ENCODE data around the gene RTEL1. TPM values are rescaled to one million over a fixed set of nuclear protein-coding genes. Genes with fewer than 3 reads are reported as not detected.

The RTEL1 gene
- total RNA-seq, 2 donors from 2014 or later: 7.3 to 50.4 TPM

DNA sequence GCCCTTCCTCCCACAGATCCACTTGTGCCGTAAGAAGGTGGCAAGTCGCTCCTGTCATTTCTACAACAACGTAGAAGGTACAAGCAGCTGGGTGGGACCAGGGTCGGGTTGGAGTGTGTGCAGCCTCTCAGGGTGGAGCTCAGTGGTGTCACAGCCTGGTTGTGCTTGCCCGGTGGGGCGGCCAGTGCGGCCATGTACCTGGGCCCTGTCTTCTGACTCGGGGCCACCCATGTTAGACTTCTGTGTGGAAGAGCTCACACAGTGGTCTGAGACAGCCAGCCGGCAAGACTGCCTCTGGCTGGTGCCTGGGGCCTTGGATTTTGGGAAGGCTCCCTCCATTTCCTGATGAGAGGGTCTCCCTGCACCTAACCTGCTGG, 4.7 kb downstream of the RTEL1 start:
- ATAC-seq (no peak), DNase-seq (no peak)
- no peak overlapping the region for H3K4me3 ChIP-seq
- H3K27me3 ChIP-seq: no peaks in the 10 kb centered on the region
- peaks cover 16% of the 10 kb centered on the region for H3K4me1 ChIP-seq
- peaks cover 0 to 1% of the 10 kb centered on the region in 2 donors for H3K36me3 ChIP-seq (replicated peaks in 1 of 2; ENCODE audit: insufficient read depth in 1 of 2, low read depth in 2 of 2)
- no peaks in the 10 kb centered on the region for H3K9me3 ChIP-seq
- WGBS, 2 donors: 92 to 100% methylated on average over 1 to 9 of the region's 9 CpGs
- TF ChIP-seq, protein P1, sequence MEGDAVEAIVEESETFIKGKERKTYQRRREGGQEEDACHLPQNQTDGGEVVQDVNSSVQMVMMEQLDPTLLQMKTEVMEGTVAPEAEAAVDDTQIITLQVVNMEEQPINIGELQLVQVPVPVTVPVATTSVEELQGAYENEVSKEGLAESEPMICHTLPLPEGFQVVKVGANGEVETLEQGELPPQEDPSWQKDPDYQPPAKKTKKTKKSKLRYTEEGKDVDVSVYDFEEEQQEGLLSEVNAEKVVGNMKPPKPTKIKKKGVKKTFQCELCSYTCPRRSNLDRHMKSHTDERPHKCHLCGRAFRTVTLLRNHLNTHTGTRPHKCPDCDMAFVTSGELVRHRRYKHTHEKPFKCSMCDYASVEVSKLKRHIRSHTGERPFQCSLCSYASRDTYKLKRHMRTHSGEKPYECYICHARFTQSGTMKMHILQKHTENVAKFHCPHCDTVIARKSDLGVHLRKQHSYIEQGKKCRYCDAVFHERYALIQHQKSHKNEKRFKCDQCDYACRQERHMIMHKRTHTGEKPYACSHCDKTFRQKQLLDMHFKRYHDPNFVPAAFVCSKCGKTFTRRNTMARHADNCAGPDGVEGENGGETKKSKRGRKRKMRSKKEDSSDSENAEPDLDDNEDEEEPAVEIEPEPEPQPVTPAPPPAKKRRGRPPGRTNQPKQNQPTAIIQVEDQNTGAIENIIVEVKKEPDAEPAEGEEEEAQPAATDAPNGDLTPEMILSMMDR (IDR thresholded peaks at IDR 0.05): no peak
- TF ChIP-seq POLR2A (IDR thresholded peaks at IDR 0.05): no peak
- H3K27ac ChIP-seq: no peak overlapping the region
- intact Hi-C loops (cut with DNase I): no loop called here

DNA sequence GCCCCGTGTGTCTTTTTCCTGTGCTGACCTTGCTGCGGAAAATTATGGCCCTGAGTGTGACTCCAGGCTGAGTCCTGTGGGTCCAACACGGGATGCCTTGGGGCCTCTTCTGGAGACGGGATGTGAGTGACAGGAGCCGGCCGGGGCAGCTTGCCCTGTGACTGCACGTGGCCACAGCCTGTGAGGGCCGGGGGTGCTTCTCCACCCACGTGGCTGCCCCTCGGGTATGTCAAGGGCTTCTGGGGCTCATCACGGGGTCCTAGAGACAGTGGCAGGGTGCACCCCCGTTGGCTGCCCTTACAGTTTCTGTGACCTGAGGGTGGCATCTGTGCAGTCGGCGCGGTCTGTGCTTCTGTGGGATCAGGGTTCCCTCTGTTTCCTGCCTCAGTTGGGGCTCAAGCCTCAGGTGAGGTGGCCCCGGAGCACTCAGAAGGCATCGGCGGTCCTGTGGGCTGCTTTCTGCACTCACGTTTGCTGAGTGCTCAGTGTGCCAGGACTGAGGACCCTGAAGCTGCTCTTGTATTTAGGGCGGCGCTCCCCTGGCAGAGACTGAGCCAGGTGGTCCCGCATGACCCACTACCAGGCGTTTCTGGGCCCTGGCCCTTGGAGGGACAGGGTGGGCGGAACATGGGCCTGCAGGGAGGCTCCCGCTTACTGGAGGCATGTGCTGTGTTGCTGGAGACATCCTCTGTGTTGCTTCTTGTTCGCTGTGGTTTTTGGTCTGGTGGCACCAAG, 5.4 kb downstream of the RTEL1 start:
- no peaks in the 10 kb centered on the region for H3K9me3 ChIP-seq
- H3K4me1 ChIP-seq: peaks cover 14% of the 10 kb centered on the region
- H3K27ac ChIP-seq: no peak overlapping the region
- no peak for ATAC-seq
- intact Hi-C loops (cut with DNase I): no loop called here
- no peak for DNase-seq
- 82 to 83% methylated on average over 7 to 18 of the region's 26 CpGs for WGBS, 2 donors
- peaks cover 0 to 2% of the 10 kb centered on the region in 2 donors for H3K36me3 ChIP-seq (replicated peaks in 1 of 2; ENCODE audit: insufficient read depth in 1 of 2, low read depth in 2 of 2)
- TF ChIP-seq POLR2A (IDR thresholded peaks at IDR 0.05): no peak
- TF ChIP-seq, protein P1 (IDR thresholded peaks at IDR 0.05): no peak
- H3K27me3 ChIP-seq: no peaks in the 10 kb centered on the region
- H3K4me3 ChIP-seq: no peak overlapping the region

DNA sequence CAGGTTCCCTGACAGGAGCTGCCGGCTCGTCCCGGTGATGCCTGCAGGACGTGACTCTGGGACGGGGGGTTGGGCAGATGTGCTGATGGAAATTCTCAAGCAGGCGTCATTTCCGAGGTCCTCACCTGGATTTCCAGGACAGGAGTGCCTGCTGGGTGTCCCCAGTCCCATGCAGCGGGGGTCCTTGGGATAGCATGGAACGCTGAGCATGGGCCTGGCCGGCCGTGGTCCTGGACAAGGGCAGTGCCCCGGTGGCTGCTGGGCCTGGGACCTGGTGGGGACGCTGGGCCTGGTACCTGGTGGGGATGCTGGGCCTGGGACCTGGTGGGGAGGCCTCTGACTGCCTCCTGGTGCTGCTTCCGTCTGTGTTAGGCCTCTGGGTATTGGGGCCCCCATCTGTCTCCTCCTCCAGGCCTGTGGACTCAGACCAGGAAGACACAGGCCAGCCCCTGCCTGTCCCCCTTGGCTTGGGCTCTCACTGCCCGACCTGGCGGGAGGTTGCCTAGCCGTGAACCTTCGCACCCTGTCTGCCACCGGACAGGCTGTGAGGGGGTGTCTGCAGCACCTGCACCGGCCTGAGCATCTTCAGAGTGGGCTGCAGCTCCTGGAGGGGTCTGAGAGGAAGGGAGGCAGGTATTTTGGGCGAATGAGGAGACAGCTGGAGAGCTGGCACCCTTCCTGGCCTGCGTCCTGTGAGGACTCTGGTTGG, 6.2 kb downstream of the RTEL1 start:
- WGBS, 2 donors: 87 to 88% methylated on average over 5 to 20 of the region's 22 CpGs
- ATAC-seq (no peak), DNase-seq (no peak)
- intact Hi-C loops (cut with DNase I): no loop called here
- Histone ChIP-seq H3K9me3 (no peaks in the 10 kb centered on the region), H3K4me1 (peaks cover 7% of the 10 kb centered on the region), H3K36me3 (replicated peaks in 1 of 2; ENCODE audit: insufficient read depth in 1 of 2, low read depth in 2 of 2) (peaks cover 0 to 4% of the 10 kb centered on the region in 2 donors), H3K27me3 (no peaks in the 10 kb centered on the region), H3K27ac (no peak overlapping the region), H3K4me3 (no peak overlapping the region)
- TF ChIP-seq POLR2A (IDR thresholded peaks at IDR 0.05): no peak
- TF ChIP-seq, protein P1 (IDR thresholded peaks at IDR 0.05): no peak

DNA sequence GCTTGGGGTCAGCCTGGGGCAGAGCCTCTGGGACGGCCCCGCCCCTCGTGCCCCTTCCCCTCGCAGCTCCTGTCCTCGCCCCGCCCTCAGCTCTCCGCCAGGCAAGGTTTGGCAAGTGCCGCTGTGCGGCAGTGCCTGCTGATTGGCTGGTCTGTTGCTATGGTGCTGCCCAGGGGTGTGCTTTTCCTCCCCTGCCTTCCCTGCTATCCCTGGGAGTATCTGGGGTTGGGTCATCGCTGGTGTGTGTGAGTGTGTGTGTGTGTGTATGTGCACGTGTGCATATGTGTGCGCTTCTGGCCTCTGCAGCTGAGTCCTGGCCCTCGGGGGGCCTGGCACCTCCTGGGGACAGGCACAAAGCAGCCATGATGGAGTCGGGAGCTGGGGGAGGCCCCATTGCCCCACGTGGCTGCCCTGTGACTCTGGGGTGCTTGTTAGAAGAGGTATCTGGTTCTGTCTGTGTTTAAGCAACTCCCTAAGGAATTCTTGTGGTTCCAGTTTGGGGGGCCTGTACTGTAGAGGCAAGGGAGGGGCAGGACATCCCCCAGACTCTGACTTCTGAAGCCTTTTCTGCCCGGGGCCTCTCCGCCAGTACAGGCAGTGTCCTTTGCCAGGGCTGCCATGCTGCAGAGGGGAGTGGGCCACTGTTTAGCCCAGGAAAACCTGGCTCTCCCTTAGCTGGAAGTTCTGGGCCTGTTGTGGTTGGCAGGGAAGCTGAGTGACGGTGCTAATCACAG, 6.9 kb downstream of the RTEL1 start:
- ATAC-seq (no peak), DNase-seq (no peak)
- TF ChIP-seq, protein P1 (IDR thresholded peaks at IDR 0.05): no peak
- TF ChIP-seq POLR2A (IDR thresholded peaks at IDR 0.05): no peak
- Histone ChIP-seq H3K27ac (no peak overlapping the region), H3K4me1 (peaks cover under 1% of the 10 kb centered on the region), H3K36me3 (replicated peaks in 1 of 2; ENCODE audit: insufficient read depth in 1 of 2, low read depth in 2 of 2) (peaks cover 0 to 4% of the 10 kb centered on the region in 2 donors), H3K4me3 (no peak overlapping the region), H3K9me3 (no peaks in the 10 kb centered on the region), H3K27me3 (no peaks in the 10 kb centered on the region)
- intact Hi-C loops (cut with DNase I): no loop called here
- 78 to 84% methylated on average over 7 to 16 of the region's 18 CpGs for WGBS, 2 donors

Data from body of pancreas (tissue), 4 donors.